HepG2 (cell line): ENCODE results near the gene CCND1. TPM values are rescaled to one million over a fixed set of nuclear protein-coding genes. Genes with fewer than 3 reads are reported as not detected.
A peak's percentile ranks its signal among the peaks of the same experiment; 100 is the strongest.

ENCODE experiments used
- DR1 ChIP-seq: sonication (generic); formaldehyde crosslinking; IDR thresholded peaks from 2 replicates; pipeline ENCODE4 v1.8.0; 2021; ENCODE audit warnings: mild to moderate bottlenecking, missing genetic modification reagents, inconsistent platforms
- EP300 ChIP-seq, 3 experiments: sonication (generic) in 1 of 3; formaldehyde crosslinking in 1 of 3; IDR thresholded peaks; 2 replicates each; pipeline versions ENCODE4 v1.5.1 to v1.6.1; 2011 to 2020; ENCODE audit warnings: low read depth in 2 of 3, low read length in 2 of 3, borderline replicate concordance in 1 of 3, improper control_type of control experiment in 1 of 3, mild to moderate bottlenecking in 1 of 3, missing genetic modification reagents in 1 of 3, moderate library complexity in 1 of 3
- GFI1 ChIP-seq: sonication (generic); formaldehyde crosslinking; IDR thresholded peaks from 2 replicates; pipeline ENCODE4 v1.5.0; 2020; ENCODE audit warnings: missing genetic modification reagents, mild to moderate bottlenecking, borderline replicate concordance
- MYC ChIP-seq: sonication (generic); formaldehyde crosslinking; IDR thresholded peaks from 2 replicates; pipeline ENCODE4 v1.9.0; 2021; ENCODE audit warnings: missing genetic modification reagents, borderline replicate concordance
- polyA plus RNA-seq, 8 experiments: library from polyadenylated mRNA; depleted of rRNA in 3 of 8; stranded (reverse) in 7 of 8; unstranded in 1 of 8; fragments of >200 nt; fragmentation: Illumina TruSeq in 4 of 8; extraction: Trizol in 4 of 8; gene quantifications; 2 replicates each; pipeline versions ENCODE4 v1.2.1 to v1.2.3, GENCODE V29; 2011 to 2016; ENCODE audit warnings: low read depth in 4 of 8, missing spikeins in 1 of 8, mixed read lengths in 1 of 8; ENCODE audit not compliant: insufficient read depth in 1 of 8
- total RNA-seq, 5 experiments: library from RNA; depleted of rRNA; stranded (reverse); fragments of >200 nt; fragmentation: Illumina TruSeq; extraction: Trizol; gene quantifications; 2 replicates each; pipeline ENCODE4 v1.2.3, GENCODE V29; 2016; ENCODE audit warnings: low read depth in 1 of 5
- TF ChIP-seq, protein P1 (sequence below): sonication (generic); formaldehyde crosslinking; IDR thresholded peaks from 2 replicates; pipeline ENCODE4 v1.4.0; 2020; ENCODE audit warnings: missing genetic modification reagents
- TF ChIP-seq, protein P2 (sequence below): sonication (generic); formaldehyde crosslinking; IDR thresholded peaks from 2 replicates; pipeline ENCODE4 v1.4.0; 2020; ENCODE audit warnings: missing genetic modification reagents, borderline replicate concordance

The CCND1 gene
- total and polyA plus RNA-seq, 2 of the 13 experiments (the other 11 are each of a cell fraction or from before 2014, with no cell fraction given): 107 to 136 TPM

DNA sequence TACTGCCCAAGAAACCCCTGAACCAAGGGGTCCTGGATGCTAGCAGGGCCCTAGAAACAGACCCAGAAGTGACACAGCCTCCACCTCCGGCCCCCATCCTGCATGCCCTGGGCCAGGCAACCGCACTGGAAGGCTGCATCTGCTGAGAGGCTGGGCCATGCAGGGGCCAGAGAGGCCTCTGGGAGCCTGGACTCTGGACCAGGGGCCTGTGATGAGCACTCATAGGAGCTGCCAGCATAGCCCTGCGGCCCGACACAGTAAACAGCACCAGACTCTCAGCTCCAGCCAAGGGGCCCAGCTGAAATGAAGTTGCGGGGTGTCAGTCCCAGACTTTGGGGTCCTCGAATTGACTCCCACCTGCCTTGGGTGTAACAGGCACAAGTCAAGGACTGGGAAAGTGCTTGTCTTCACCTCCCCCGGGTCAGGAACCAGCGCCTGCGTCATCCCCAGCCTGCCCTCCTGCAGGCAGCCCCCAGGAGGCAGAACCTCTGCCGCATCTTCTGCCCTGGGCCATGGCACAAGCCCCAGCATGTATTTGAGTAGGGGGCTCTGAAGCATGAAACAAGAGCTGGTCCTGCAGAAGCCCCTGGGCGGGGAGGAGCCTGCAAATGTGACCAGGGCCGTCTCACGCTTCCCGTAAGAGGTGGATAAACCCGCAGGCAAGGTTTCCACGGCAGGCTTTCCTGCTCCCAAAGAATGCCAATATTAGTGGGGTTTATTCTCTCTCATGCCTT is 25.2 kb upstream of the CCND1 start (continued):
- TF ChIP-seq, protein P1, sequence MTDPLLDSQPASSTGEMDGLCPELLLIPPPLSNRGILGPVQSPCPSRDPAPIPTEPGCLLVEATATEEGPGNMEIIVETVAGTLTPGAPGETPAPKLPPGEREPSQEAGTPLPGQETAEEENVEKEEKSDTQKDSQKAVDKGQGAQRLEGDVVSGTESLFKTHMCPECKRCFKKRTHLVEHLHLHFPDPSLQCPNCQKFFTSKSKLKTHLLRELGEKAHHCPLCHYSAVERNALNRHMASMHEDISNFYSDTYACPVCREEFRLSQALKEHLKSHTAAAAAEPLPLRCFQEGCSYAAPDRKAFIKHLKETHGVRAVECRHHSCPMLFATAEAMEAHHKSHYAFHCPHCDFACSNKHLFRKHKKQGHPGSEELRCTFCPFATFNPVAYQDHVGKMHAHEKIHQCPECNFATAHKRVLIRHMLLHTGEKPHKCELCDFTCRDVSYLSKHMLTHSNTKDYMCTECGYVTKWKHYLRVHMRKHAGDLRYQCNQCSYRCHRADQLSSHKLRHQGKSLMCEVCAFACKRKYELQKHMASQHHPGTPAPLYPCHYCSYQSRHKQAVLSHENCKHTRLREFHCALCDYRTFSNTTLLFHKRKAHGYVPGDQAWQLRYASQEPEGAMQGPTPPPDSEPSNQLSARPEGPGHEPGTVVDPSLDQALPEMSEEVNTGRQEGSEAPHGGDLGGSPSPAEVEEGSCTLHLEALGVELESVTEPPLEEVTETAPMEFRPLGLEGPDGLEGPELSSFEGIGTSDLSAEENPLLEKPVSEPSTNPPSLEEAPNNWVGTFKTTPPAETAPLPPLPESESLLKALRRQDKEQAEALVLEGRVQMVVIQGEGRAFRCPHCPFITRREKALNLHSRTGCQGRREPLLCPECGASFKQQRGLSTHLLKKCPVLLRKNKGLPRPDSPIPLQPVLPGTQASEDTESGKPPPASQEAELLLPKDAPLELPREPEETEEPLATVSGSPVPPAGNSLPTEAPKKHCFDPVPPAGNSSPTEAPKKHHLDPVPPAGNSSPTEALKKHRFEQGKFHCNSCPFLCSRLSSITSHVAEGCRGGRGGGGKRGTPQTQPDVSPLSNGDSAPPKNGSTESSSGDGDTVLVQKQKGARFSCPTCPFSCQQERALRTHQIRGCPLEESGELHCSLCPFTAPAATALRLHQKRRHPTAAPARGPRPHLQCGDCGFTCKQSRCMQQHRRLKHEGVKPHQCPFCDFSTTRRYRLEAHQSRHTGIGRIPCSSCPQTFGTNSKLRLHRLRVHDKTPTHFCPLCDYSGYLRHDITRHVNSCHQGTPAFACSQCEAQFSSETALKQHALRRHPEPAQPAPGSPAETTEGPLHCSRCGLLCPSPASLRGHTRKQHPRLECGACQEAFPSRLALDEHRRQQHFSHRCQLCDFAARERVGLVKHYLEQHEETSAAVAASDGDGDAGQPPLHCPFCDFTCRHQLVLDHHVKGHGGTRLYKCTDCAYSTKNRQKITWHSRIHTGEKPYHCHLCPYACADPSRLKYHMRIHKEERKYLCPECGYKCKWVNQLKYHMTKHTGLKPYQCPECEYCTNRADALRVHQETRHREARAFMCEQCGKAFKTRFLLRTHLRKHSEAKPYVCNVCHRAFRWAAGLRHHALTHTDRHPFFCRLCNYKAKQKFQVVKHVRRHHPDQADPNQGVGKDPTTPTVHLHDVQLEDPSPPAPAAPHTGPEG (CRISPR knock-in tag): no peak
- TF ChIP-seq EP300 (IDR thresholded peaks at IDR 0.05; ENCODE audit: low read depth in 2 of 2, low read length in 2 of 2): peak in 1 of 2 experiments; percentile 40; a peak in 1 of 4 replicates
- TF ChIP-seq EP300 (CRISPR knock-in tag; IDR thresholded peaks at IDR 0.05; ENCODE audit: borderline replicate concordance): no peak
- TF ChIP-seq, protein P2, sequence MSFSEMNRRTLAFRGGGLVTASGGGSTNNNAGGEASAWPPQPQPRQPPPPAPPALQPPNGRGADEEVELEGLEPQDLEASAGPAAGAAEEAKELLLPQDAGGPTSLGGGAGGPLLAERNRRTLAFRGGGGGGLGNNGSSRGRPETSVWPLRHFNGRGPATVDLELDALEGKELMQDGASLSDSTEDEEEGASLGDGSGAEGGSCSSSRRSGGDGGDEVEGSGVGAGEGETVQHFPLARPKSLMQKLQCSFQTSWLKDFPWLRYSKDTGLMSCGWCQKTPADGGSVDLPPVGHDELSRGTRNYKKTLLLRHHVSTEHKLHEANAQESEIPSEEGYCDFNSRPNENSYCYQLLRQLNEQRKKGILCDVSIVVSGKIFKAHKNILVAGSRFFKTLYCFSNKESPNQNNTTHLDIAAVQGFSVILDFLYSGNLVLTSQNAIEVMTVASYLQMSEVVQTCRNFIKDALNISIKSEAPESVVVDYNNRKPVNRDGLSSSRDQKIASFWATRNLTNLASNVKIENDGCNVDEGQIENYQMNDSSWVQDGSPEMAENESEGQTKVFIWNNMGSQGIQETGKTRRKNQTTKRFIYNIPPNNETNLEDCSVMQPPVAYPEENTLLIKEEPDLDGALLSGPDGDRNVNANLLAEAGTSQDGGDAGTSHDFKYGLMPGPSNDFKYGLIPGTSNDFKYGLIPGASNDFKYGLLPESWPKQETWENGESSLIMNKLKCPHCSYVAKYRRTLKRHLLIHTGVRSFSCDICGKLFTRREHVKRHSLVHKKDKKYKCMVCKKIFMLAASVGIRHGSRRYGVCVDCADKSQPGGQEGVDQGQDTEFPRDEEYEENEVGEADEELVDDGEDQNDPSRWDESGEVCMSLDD: no peak
- TF ChIP-seq MYC (CRISPR knock-in tag): peak; percentile 70; the same call in 1 of the 2 replicates
- TF ChIP-seq GFI1 (CRISPR knock-in tag): 0 out of 2 replicates have a peak, but pooled peaks have one; percentile 13
- peak; percentile 30; the same call in 1 of the 2 replicates for TF ChIP-seq DR1 (CRISPR knock-in tag)
